ENCODE results near the gene GPRC5D.

GPRC5D gene

DNA sequence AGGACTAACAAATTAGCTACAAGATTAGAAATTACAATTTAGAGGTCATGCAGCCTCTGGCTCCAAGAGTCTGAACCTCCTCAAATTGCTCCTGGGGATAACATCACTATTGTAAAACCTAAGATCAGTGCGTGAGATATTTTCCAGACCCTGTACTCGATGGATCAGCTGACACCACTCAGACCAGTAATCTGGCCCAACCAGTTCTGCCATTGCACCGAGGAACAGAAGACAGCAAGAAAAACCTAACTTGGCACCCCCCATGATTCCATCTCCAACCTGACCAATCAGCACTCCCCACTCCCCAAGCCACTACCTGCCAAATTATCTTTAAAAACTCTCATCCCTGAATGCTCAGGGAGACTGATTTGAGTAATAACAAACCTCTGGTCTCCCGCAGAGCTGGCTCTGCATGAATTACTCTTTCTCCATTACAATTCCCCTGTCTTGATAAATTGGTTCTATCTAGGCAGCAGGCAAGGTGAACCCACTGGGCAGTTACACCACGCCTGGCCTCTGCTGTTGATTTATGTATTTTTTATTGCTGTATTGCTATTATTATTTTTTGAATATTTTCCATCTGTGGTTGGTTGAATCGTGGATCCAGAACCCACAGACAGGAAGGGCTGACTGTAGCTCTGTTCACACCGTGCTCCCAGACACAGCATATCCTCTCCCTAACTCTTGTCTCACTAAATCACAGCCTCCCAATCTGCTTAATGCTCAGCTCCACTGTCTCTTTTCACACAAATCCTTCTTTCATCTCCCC, 38.9 kb upstream of the GPRC5D start:
- TF ChIP-seq OSR1 (CRISPR knock-in tag; IDR thresholded peaks at IDR 0.05) (no peak), CSDC2 (CRISPR knock-in tag; IDR thresholded peaks at IDR 0.05) (no peak), ZNF565 (CRISPR knock-in tag; conservative IDR thresholded peaks at IDR 0.05; ENCODE audit: low read depth) (no peak), CREB5 (CRISPR knock-in tag; IDR thresholded peaks at IDR 0.05; ENCODE audit: low read depth) (no peak), TOX (CRISPR knock-in tag; IDR thresholded peaks at IDR 0.05; ENCODE audit: borderline replicate concordance) (no peak), ZNF8 (CRISPR knock-in tag; IDR thresholded peaks at IDR 0.05) (no peak), ZNF70 (CRISPR knock-in tag; IDR thresholded peaks at IDR 0.05) (no peak), TCF4 (CRISPR knock-in tag; IDR thresholded peaks at IDR 0.05; ENCODE audit: borderline replicate concordance) (no peak), GLIS3 (CRISPR knock-in tag; IDR thresholded peaks at IDR 0.05) (no peak), BACH2 (CRISPR knock-in tag; IDR thresholded peaks at IDR 0.05; ENCODE audit: borderline replicate concordance) (no peak), ZFP30 (CRISPR knock-in tag; IDR thresholded peaks at IDR 0.05) (no peak), PPARA (CRISPR knock-in tag; IDR thresholded peaks at IDR 0.05; ENCODE audit: borderline replicate concordance) (no peak)
- TF ChIP-seq, protein P1, sequence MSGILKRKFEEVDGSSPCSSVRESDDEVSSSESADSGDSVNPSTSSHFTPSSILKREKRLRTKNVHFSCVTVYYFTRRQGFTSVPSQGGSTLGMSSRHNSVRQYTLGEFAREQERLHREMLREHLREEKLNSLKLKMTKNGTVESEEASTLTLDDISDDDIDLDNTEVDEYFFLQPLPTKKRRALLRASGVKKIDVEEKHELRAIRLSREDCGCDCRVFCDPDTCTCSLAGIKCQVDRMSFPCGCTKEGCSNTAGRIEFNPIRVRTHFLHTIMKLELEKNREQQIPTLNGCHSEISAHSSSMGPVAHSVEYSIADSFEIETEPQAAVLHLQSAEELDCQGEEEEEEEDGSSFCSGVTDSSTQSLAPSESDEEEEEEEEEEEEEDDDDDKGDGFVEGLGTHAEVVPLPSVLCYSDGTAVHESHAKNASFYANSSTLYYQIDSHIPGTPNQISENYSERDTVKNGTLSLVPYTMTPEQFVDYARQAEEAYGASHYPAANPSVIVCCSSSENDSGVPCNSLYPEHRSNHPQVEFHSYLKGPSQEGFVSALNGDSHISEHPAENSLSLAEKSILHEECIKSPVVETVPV (CRISPR knock-in tag; IDR thresholded peaks at IDR 0.05) = no peak
- no peak; the same call in 2 of the 3 replicates for ATAC-seq

- TF ChIP-seq CSDC2 (CRISPR knock-in tag; IDR thresholded peaks at IDR 0.05) (no peak), CREB5 (CRISPR knock-in tag; IDR thresholded peaks at IDR 0.05; ENCODE audit: low read depth) (no peak), PATZ1 (CRISPR knock-in tag; IDR thresholded peaks at IDR 0.05; ENCODE audit: borderline replicate concordance) (no peak), BACH2 (CRISPR knock-in tag; IDR thresholded peaks at IDR 0.05; ENCODE audit: borderline replicate concordance) (no peak), ZFP3 (CRISPR knock-in tag; IDR thresholded peaks at IDR 0.05) (no peak), ZFP30 (CRISPR knock-in tag; IDR thresholded peaks at IDR 0.05) (no peak), ARNTL (CRISPR knock-in tag; IDR thresholded peaks at IDR 0.05; ENCODE audit: borderline replicate concordance, low read depth) (no peak), SNAI2 (CRISPR knock-in tag; IDR thresholded peaks at IDR 0.05) (no peak), TSHZ2 (CRISPR knock-in tag; IDR thresholded peaks at IDR 0.05) (no peak), GLIS3 (CRISPR knock-in tag; IDR thresholded peaks at IDR 0.05) (no peak), TOX (CRISPR knock-in tag; IDR thresholded peaks at IDR 0.05; ENCODE audit: borderline replicate concordance) (no peak), ZNF565 (CRISPR knock-in tag; conservative IDR thresholded peaks at IDR 0.05; ENCODE audit: low read depth) (no peak), ZC3H10 (CRISPR knock-in tag; IDR thresholded peaks at IDR 0.05) (no peak), POU6F1 (CRISPR knock-in tag; IDR thresholded peaks at IDR 0.05; ENCODE audit: borderline replicate concordance, low read depth) (no peak), TCF4 (CRISPR knock-in tag; IDR thresholded peaks at IDR 0.05; ENCODE audit: borderline replicate concordance) (no peak)
- TF ChIP-seq, protein P1 (CRISPR knock-in tag; IDR thresholded peaks at IDR 0.05) = no peak
- no peak for ATAC-seq
Observed at GRCh38 chr12:12987421-12987820, 35.5 kb upstream of the GPRC5D start.
